ENCODE measurements around the gene VWA2.
A peak's percentile ranks its signal among the peaks of the same experiment; 100 is the strongest.

VWA2 gene

DNA sequence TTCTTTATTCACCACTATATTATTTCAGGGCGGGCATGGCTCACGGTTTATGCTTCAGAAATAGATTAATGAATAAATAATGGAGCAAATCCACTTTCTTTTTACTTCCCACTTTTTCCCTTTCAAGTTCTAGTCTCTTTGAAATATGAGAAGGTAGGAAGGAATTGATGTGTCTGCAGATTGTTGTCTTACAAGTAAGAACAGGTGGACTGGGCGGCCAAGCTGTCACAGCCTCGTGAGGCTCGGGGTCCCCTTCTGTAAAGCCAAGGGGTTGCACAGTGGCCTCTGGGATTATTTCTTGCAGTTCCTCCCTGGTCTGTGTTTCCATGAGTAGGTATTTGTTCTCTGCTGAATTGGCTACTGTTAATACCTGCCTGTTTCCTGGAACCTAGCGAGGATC is 11.2 kb downstream of the VWA2 start:
- H4K91ac ChIP-seq (ENCODE audit: low read depth, low read length, poor library complexity): no peak overlapping the region
- H3K27me3 ChIP-seq (ENCODE audit: control insufficient read depth in 3 of 3, insufficient read depth in 3 of 3, low read depth in 1 of 3, low read length in 3 of 3): peaks cover 0 to 14% (median 0%) of the 10 kb centered on the region in 3 experiments
- H2AFZ ChIP-seq (ENCODE audit: low read length): no peak overlapping the region
- no peak overlapping the region for H3K23ac ChIP-seq (ENCODE audit: low read depth, low read length, poor library complexity)
- H3K9ac ChIP-seq (ENCODE audit: low read depth, low read length, poor library complexity): no peak overlapping the region
- no peak overlapping the region for H3K4me3 ChIP-seq (ENCODE audit: low read length in 2 of 2)
- peaks cover 0 to 2% of the 10 kb centered on the region in 2 donors for H3K4me1 ChIP-seq (ENCODE audit: control insufficient read depth in 2 of 2, insufficient read depth in 1 of 2, low read depth in 1 of 2, low read length in 2 of 2)
- no peaks in the 10 kb centered on the region for H3K36me3 ChIP-seq (replicated peaks in 1 of 2; ENCODE audit: control insufficient read depth in 2 of 2, insufficient read depth in 2 of 2, low read length in 2 of 2)
- H2BK120ac ChIP-seq (ENCODE audit: low read depth, low read length): no peak overlapping the region
- no peaks in the 10 kb centered on the region for H3K79me1 ChIP-seq (ENCODE audit: low read depth, low read length)
- no peak overlapping the region for H3K4ac ChIP-seq (ENCODE audit: low read length)
- H3K14ac ChIP-seq (ENCODE audit: low read length): no peak overlapping the region
- no peak overlapping the region for H3K27ac ChIP-seq (replicated peaks; ENCODE audit: low read length)
- no peak overlapping the region for H4K8ac ChIP-seq (ENCODE audit: low read depth, low read length)
- peaks cover 0 to 1% of the 10 kb centered on the region in 2 donors for H3K9me3 ChIP-seq (replicated peaks in 1 of 2; ENCODE audit: control insufficient read depth in 2 of 2, insufficient read depth in 1 of 2, low read depth in 1 of 2, low read length in 2 of 2)
- no peak for DNase-seq (ENCODE audit: low spot score)
- H2BK15ac ChIP-seq (ENCODE audit: low read length): no peak overlapping the region
- peak overlapping the region; percentile 21 for H3K18ac ChIP-seq (ENCODE audit: low read length)
- H2BK12ac ChIP-seq (ENCODE audit: low read length): no peak overlapping the region
- H2AK5ac ChIP-seq (ENCODE audit: low read depth, low read length): no peak overlapping the region
- WGBS, 2 donors (ENCODE audit: extremely low coverage in 2 of 2, insufficient read length in 2 of 2, insufficient replicate concordance in 1 of 2): no CpG with 5 or more reads among the region's 6 CpGs
- peak overlapping the region; percentile 16 for H2BK5ac ChIP-seq (ENCODE audit: low read length)
- no peak overlapping the region for H3K4me2 ChIP-seq (ENCODE audit: insufficient read depth, low read length, poor library complexity, severe bottlenecking)

DNA sequence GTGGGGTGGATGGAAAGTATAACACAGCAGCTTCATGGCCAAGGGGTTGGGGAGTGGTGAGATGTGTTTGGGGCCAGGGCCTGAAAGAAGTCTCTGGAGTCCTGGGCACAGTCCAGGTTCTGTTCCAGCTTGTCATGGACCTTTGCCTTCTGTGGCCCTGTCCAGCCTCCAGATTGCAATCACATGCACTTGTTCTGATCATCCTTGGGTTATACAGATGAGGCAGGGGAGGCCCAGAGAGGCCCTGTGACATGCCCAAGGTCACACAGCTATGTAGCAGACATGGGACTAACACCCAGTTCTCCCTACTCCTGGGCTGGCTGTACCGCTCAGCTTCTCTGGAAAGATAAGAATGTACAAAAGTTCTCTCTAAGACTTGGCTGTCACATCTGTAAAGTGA is 11.7 kb downstream of the VWA2 start:
- Histone ChIP-seq H2BK12ac (ENCODE audit: low read length) (no peak overlapping the region), H3K4ac (ENCODE audit: low read length) (no peak overlapping the region)

DNA sequence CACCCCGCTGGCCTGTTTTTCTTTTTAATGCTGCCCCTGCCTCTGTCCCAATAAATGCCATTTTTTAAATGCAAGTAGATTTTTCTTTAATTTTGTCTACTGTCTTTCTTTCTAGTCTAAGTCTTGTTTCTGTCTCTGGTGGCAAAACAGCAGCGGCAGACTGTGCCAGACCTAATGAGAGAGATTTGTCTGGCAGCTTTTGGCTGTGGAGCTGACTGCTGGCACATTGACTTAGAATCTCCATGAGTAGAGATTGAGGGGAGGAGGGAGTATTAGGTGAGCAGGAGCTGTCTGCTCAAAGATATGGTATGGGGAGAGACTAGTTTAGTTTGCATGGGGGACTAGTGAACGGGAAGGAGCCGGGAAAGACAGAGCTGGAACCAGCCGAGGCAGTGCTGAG is 13.0 kb downstream of the VWA2 start:
- H3K27me3 ChIP-seq (ENCODE audit: control insufficient read depth in 3 of 3, insufficient read depth in 3 of 3, low read depth in 1 of 3, low read length in 3 of 3): peaks cover 0 to 5% (median 0%) of the 10 kb centered on the region in 3 experiments
- H3K4me3 ChIP-seq (ENCODE audit: low read length in 2 of 2): no peak overlapping the region
- no peak overlapping the region for H3K4me2 ChIP-seq (ENCODE audit: insufficient read depth, low read length, poor library complexity, severe bottlenecking)
- H2AK5ac ChIP-seq (ENCODE audit: low read depth, low read length): no peak overlapping the region
- no peaks in the 10 kb centered on the region for H3K4me1 ChIP-seq (ENCODE audit: control insufficient read depth in 2 of 2, insufficient read depth in 1 of 2, low read depth in 1 of 2, low read length in 2 of 2)
- no peak for DNase-seq (ENCODE audit: low spot score)
- no peak overlapping the region for H3K4ac ChIP-seq (ENCODE audit: low read length)
- no peak overlapping the region for H3K14ac ChIP-seq (ENCODE audit: low read length)
- no peak overlapping the region for H3K23ac ChIP-seq (ENCODE audit: low read depth, low read length, poor library complexity)
- no peak overlapping the region for H2BK5ac ChIP-seq (ENCODE audit: low read length)
- no peak overlapping the region for H3K9ac ChIP-seq (ENCODE audit: low read depth, low read length, poor library complexity)
- no peak overlapping the region for H3K18ac ChIP-seq (ENCODE audit: low read length)
- H4K91ac ChIP-seq (ENCODE audit: low read depth, low read length, poor library complexity): no peak overlapping the region
- H2BK120ac ChIP-seq (ENCODE audit: low read depth, low read length): no peak overlapping the region
- H2BK12ac ChIP-seq (ENCODE audit: low read length): no peak overlapping the region
- no peak overlapping the region for H2BK15ac ChIP-seq (ENCODE audit: low read length)
- peaks cover 0 to 1% of the 10 kb centered on the region in 2 donors for H3K9me3 ChIP-seq (replicated peaks in 1 of 2; ENCODE audit: control insufficient read depth in 2 of 2, insufficient read depth in 1 of 2, low read depth in 1 of 2, low read length in 2 of 2)
- no peak overlapping the region for H4K8ac ChIP-seq (ENCODE audit: low read depth, low read length)
- no peak overlapping the region for H3K27ac ChIP-seq (replicated peaks; ENCODE audit: low read length)
- WGBS, 2 donors (ENCODE audit: extremely low coverage in 2 of 2, insufficient read length in 2 of 2, insufficient replicate concordance in 1 of 2): no CpG with 5 or more reads among the region's 5 CpGs
- H2AFZ ChIP-seq (ENCODE audit: low read length): no peak overlapping the region
- H3K36me3 ChIP-seq (replicated peaks in 1 of 2; ENCODE audit: control insufficient read depth in 2 of 2, insufficient read depth in 2 of 2, low read length in 2 of 2): no peaks in the 10 kb centered on the region
- H3K79me1 ChIP-seq (ENCODE audit: low read depth, low read length): no peaks in the 10 kb centered on the region

More for the DNA sequence above, 11.7 kb downstream of the VWA2 start:
- Histone ChIP-seq H3K4me1 (ENCODE audit: control insufficient read depth in 2 of 2, insufficient read depth in 1 of 2, low read depth in 1 of 2, low read length in 2 of 2) (no peaks in the 10 kb centered on the region), H2BK120ac (ENCODE audit: low read depth, low read length) (no peak overlapping the region), H3K79me1 (ENCODE audit: low read depth, low read length) (no peaks in the 10 kb centered on the region), H2AK5ac (ENCODE audit: low read depth, low read length) (no peak overlapping the region), H3K27ac (replicated peaks; ENCODE audit: low read length) (no peak overlapping the region), H3K4me2 (ENCODE audit: insufficient read depth, low read length, poor library complexity, severe bottlenecking) (no peak overlapping the region), H3K14ac (ENCODE audit: low read length) (no peak overlapping the region), H2BK15ac (ENCODE audit: low read length) (no peak overlapping the region), H2AFZ (ENCODE audit: low read length) (no peak overlapping the region), H3K18ac (ENCODE audit: low read length) (peak overlapping the region; percentile 21), H3K9me3 (replicated peaks in 1 of 2; ENCODE audit: control insufficient read depth in 2 of 2, insufficient read depth in 1 of 2, low read depth in 1 of 2, low read length in 2 of 2) (peaks cover 0 to 1% of the 10 kb centered on the region in 2 donors), H4K91ac (ENCODE audit: low read depth, low read length, poor library complexity) (no peak overlapping the region), H3K23ac (ENCODE audit: low read depth, low read length, poor library complexity) (no peak overlapping the region), H4K8ac (ENCODE audit: low read depth, low read length) (no peak overlapping the region), H3K4me3 (ENCODE audit: low read length in 2 of 2) (no peak overlapping the region), H3K36me3 (replicated peaks in 1 of 2; ENCODE audit: control insufficient read depth in 2 of 2, insufficient read depth in 2 of 2, low read length in 2 of 2) (no peaks in the 10 kb centered on the region), H3K9ac (ENCODE audit: low read depth, low read length, poor library complexity) (no peak overlapping the region), H3K27me3 (ENCODE audit: control insufficient read depth in 3 of 3, insufficient read depth in 3 of 3, low read depth in 1 of 3, low read length in 3 of 3) (peaks cover 0 to 10% (median 0%) of the 10 kb centered on the region in 3 experiments), H2BK5ac (ENCODE audit: low read length) (peak overlapping the region; percentile 16)
- no CpG with 5 or more reads among the region's 1 CpG for WGBS, 2 donors (ENCODE audit: extremely low coverage in 2 of 2, insufficient read length in 2 of 2, insufficient replicate concordance in 1 of 2)
- DNase-seq (ENCODE audit: low spot score): no peak

DNA sequence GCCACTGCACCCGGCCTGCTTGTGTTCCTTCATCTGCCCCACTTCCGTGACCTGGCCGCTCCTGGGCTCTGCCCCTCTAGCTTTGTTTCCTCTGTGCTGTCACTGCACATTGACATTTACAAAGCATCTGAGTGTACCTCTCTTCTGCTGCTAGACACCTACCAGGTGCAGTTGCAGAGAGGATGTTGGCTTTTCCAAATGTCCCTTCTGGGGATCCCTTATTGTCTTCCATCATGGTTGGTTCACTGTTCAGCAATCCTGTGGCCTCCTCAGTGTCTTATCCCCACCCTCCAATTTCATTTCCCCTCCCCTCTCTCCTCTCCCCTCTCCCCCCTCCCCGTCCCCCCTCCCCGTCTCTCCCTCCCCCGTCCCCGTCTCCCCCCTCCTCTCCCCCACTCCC is 13.8 kb downstream of the VWA2 start:
- no peak overlapping the region for H2BK120ac ChIP-seq (ENCODE audit: low read depth, low read length)
- no peak overlapping the region for H2BK12ac ChIP-seq (ENCODE audit: low read length)
- no peaks in the 10 kb centered on the region for H3K36me3 ChIP-seq (replicated peaks in 1 of 2; ENCODE audit: control insufficient read depth in 2 of 2, insufficient read depth in 2 of 2, low read length in 2 of 2)
- peaks cover 0 to 5% (median 0%) of the 10 kb centered on the region in 3 experiments for H3K27me3 ChIP-seq (ENCODE audit: control insufficient read depth in 3 of 3, insufficient read depth in 3 of 3, low read depth in 1 of 3, low read length in 3 of 3)
- no peak overlapping the region for H4K91ac ChIP-seq (ENCODE audit: low read depth, low read length, poor library complexity)
- no peak overlapping the region for H3K14ac ChIP-seq (ENCODE audit: low read length)
- H3K79me1 ChIP-seq (ENCODE audit: low read depth, low read length): no peaks in the 10 kb centered on the region
- H2BK5ac ChIP-seq (ENCODE audit: low read length): no peak overlapping the region
- H3K4me1 ChIP-seq (ENCODE audit: control insufficient read depth in 2 of 2, insufficient read depth in 1 of 2, low read depth in 1 of 2, low read length in 2 of 2): peaks cover 0 to under 1% of the 10 kb centered on the region in 2 donors
- H2AFZ ChIP-seq (ENCODE audit: low read length): no peak overlapping the region
- H3K9ac ChIP-seq (ENCODE audit: low read depth, low read length, poor library complexity): no peak overlapping the region
- no peak overlapping the region for H3K4ac ChIP-seq (ENCODE audit: low read length)
- no peak for DNase-seq (ENCODE audit: low spot score)
- no peak overlapping the region for H2BK15ac ChIP-seq (ENCODE audit: low read length)
- no CpG with 5 or more reads among the region's 7 CpGs for WGBS, 2 donors (ENCODE audit: extremely low coverage in 2 of 2, insufficient read length in 2 of 2, insufficient replicate concordance in 1 of 2)
- no peak overlapping the region for H4K8ac ChIP-seq (ENCODE audit: low read depth, low read length)
- H2AK5ac ChIP-seq (ENCODE audit: low read depth, low read length): no peak overlapping the region
- no peak overlapping the region for H3K4me2 ChIP-seq (ENCODE audit: insufficient read depth, low read length, poor library complexity, severe bottlenecking)
- peaks cover 0 to 1% of the 10 kb centered on the region in 2 donors for H3K9me3 ChIP-seq (replicated peaks in 1 of 2; ENCODE audit: control insufficient read depth in 2 of 2, insufficient read depth in 1 of 2, low read depth in 1 of 2, low read length in 2 of 2)
- H3K4me3 ChIP-seq (ENCODE audit: low read length in 2 of 2): no peak overlapping the region
- no peak overlapping the region for H3K23ac ChIP-seq (ENCODE audit: low read depth, low read length, poor library complexity)
- H3K27ac ChIP-seq (replicated peaks; ENCODE audit: low read length): no peak overlapping the region
- no peak overlapping the region for H3K18ac ChIP-seq (ENCODE audit: low read length)
